Midbrain (tissue), 1 donor: ENCODE data around the gene PRR29.
"Not testable (repeated sequence)": the region's sequence is repeated elsewhere in the genome, so short reads cannot be mapped to it uniquely, and the experiment has no call there.

Experiments
- DNase-seq: peaks from one replicate; lab custom pipeline; 2025; lab: John Stamatoyannopoulos, UW

PRR29 gene

GRCh38 chr17:63974594-63975192, 23.5 kb upstream of the PRR29 start:
- no peak for DNase-seq

- DNase-seq = no peak
These were observed 22.5 kb upstream of the PRR29 start for GRCh38 chr17:63975541-63976092.

DNA sequence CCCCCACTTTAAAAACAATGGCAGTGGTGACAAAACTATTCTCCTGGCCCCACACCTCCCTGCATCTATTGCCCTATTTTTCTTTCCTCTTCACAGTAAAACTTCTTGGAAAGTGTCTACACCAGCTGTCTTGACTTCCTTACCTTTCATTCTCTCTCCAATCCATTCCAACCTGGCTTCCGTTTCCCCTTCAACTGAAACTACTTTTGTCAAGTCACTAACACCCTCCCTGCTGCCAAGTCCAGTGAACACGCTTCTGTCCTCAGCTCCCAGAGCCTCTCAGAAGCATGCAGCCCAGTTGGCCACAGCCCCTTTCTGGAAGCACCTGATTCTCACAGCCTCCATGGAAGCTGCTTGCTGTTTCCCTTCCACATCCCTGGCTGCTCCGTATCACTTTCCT, 21.4 kb upstream of the PRR29 start:
- DNase-seq = no peak

- DNase-seq = no peak
These were observed 19.6 kb upstream of the PRR29 start for GRCh38 chr17:63978272-63979200.

DNA sequence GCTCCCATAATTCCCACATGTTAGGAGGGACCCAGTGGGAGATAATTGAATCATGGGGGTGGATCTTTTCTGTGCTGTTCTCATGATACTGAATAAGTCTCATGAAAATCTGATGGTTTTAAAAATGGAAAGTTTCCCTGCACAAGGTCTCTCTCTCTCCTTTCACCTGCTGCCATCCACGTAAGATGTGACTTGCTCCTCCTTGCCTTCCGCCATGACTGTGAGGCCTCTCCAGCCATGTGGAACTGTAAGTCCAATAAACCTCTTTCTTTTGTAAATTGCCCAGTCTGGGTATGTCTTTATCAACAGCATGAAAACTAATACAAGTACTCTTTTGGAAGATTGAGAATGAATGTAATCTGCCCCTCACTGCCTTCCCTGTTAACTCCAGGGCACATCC, 15.5 kb upstream of the PRR29 start:
- not testable (repeated sequence) for DNase-seq

GRCh38 chr17:63983320-63983719, 14.8 kb upstream of the PRR29 start:
- no peak for DNase-seq

DNA sequence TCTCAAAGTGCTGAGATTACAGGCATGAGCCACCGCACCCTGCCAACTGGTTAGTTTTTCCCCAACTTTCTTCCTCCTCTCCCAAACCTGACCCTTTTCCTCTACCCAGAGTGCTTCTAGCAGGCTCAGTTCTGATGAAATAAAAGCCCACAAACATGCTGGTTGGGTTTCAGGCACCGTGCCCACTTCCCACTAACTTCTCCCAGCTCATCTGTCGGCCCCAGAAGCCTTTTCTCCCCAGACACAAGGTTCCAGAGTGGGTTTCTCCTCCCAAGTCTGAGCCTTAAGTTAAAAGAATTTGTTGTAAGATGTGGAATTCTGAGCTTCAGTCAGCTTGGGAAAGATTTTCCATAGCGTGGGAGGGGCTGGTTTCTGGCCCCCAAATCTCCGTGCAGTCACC, 13.9 kb upstream of the PRR29 start:
- no peak for DNase-seq

GRCh38 chr17:63984651-63985386, 13.3 kb upstream of the PRR29 start:
- DNase-seq = no peak

- DNase-seq = no peak
These were observed 12.6 kb upstream of the PRR29 start for GRCh38 chr17:63985387-63986140.

- no peak for DNase-seq
These were observed 11.3 kb upstream of the PRR29 start for GRCh38 chr17:63986821-63987220.

- DNase-seq = no peak
These were observed 10.7 kb upstream of the PRR29 start for GRCh38 chr17:63987221-63988126.

DNA sequence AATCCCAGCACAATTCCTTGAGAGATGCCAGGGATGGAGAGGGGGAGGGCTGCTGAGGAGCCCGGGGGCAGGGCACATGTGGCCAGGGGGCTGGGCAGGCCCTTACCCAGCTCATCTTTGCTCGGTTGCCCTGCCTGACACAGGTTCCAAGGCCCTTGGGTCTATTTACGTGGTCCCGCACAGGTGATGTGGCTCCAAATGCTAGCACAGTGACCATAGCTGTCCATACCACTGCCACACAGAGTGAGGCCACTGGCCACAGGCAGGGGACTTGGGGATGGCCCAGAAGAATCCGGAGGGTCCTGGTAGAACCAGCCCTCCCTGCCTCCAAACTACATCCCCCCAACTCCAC, 10.0 kb upstream of the PRR29 start:
- DNase-seq = no peak

- no peak for DNase-seq
These were observed 9.2 kb upstream of the PRR29 start for GRCh38 chr17:63988741-63989621.

DNA sequence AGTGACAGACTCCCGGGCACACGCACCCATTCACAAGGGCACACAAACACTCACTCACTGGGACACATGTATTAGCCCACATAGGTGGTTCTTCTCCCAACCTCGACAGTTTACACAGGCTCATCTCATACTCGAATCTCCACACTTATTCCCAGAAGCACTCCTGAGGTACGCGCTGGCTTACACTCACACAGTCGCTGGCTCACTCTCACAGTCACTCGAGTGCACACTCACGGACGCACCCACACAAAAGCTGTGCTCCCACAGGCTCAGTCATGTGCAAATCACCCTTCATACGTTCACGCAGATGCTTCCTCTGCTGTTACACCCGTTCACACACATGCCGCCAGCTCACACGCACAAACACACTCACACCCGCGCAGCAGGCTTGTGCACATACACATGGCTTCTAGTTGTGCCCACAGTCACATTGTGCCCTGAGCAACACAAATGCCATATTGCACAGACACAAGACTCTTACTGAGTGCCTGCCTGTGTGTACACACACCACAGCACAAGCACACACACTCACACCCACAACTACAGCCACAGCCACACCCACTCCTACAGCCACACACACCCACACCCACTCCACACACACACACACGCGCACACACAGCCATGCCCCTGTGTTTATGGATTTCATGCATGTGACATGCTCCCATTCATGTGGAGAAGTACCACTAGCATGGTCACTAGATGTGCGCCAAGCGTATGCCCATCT, 8.4 kb upstream of the PRR29 start:
- DNase-seq = no peak

DNA sequence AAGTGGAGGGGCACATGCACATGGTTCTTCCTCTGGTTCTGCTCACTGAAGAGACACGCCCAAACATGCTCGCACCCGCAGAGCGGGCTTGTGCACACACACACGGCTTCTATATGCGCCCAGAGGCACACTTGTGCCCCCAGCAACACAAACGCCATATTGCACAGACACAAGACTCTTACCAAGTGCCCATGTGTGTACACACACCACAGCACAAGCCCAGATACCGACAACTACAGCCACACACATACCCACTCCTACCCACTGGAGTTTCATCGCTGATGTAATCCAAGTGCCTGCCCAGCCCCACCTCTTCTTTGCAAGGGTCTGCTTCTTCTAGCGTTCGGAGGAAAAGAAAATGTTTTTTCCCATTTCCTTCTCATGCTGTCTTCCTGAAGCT, 6.5 kb upstream of the PRR29 start:
- no peak for DNase-seq

DNA sequence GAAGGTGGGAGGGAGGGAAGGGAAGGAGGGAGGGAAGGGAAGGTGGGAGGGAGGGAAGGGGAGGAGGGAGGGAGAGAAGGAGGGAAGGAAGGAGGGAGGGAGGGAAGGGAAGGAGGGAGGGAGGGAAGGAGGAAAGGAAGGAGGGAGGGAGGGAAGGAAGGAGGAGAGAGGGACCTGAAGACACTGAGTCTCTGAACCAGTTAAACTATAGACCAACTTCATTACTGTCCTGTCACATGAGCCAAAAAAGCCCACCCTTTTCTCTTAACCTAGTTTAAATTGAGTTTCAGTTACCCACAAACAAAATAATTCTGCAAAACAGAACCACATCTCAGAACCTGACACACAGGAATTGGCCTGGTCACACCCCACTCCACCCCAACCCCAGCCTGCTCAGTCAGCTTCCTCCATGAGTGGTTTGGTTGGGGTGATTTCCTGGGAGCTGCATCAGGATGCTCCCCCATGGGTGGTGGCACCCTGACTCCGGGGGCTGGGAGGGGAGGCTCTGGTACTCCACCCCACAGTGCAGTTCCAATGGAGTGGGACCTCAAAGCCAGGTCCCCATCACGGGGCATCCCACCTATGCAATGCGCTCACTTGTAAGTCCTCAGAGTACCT, 4.7 kb upstream of the PRR29 start:
- DNase-seq = no peak

GRCh38 chr17:63995626-63996025, 2.5 kb upstream of the PRR29 start:
- DNase-seq = no peak

GRCh38 chr17:63996430-63997182, 1.5 kb upstream of the PRR29 start:
- DNase-seq = no peak
